ENCODE data around the gene UGT1A5.

UGT1A5 gene

GRCh38 chr2:233800208-233800607 lies 87.5 kb downstream of the UGT1A5 start:
- no peak overlapping the region for H3K4me3 ChIP-seq (ENCODE audit: low read depth, low read length)
- DNase-seq (ENCODE audit: low read depth), result no peak
- TF ChIP-seq CTCF (IDR thresholded peaks at IDR 0.05; ENCODE audit: low read depth, low read length, missing control alignments), result no peak

- DNase-seq (ENCODE audit: low read depth), result no peak
- TF ChIP-seq CTCF (IDR thresholded peaks at IDR 0.05; ENCODE audit: low read depth, low read length, missing control alignments), result no peak
- no peak overlapping the region for H3K4me3 ChIP-seq (ENCODE audit: low read depth, low read length)
These were observed 88.8 kb downstream of the UGT1A5 start for GRCh38 chr2:233801357-233802131.

- no peak for TF ChIP-seq CTCF (IDR thresholded peaks at IDR 0.05; ENCODE audit: low read depth, low read length, missing control alignments)
- DNase-seq (ENCODE audit: low read depth), result no peak
- H3K4me3 ChIP-seq (ENCODE audit: low read depth, low read length), result no peak overlapping the region
These were observed 89.6 kb downstream of the UGT1A5 start for GRCh38 chr2:233802132-233802815.

- H3K4me3 ChIP-seq (ENCODE audit: low read depth, low read length), result no peak overlapping the region
- TF ChIP-seq CTCF (IDR thresholded peaks at IDR 0.05; ENCODE audit: low read depth, low read length, missing control alignments), result no peak
- DNase-seq (ENCODE audit: low read depth), result no peak
These were observed 90.7 kb downstream of the UGT1A5 start for GRCh38 chr2:233803292-233803911.

GRCh38 chr2:233803994-233804393 lies 91.3 kb downstream of the UGT1A5 start:
- no peak for DNase-seq (ENCODE audit: low read depth)
- no peak for TF ChIP-seq CTCF (IDR thresholded peaks at IDR 0.05; ENCODE audit: low read depth, low read length, missing control alignments)

GRCh38 chr2:233807215-233807865 lies 94.6 kb downstream of the UGT1A5 start:
- H3K4me3 ChIP-seq (ENCODE audit: low read depth, low read length), result no peak overlapping the region
- DNase-seq (ENCODE audit: low read depth), result no peak
- TF ChIP-seq CTCF (IDR thresholded peaks at IDR 0.05; ENCODE audit: low read depth, low read length, missing control alignments), result no peak

More at GRCh38 chr2:233803994-233804393, 91.3 kb downstream of the UGT1A5 start:
- no peak overlapping the region for H3K4me3 ChIP-seq (ENCODE audit: low read depth, low read length)

All from GM12864 (cell line).